Measurements from ENCODE around the gene HMMR. TPM values are rescaled to one million over a fixed set of nuclear protein-coding genes. Genes with fewer than 3 reads are reported as not detected.
"Not testable (repeated sequence)": the region's sequence is repeated elsewhere in the genome, so short reads cannot be mapped to it uniquely, and the experiment has no call there.

Gene HMMR
- total RNA-seq, 1 experiment from 2014 or later: 94.1 TPM

DNA sequence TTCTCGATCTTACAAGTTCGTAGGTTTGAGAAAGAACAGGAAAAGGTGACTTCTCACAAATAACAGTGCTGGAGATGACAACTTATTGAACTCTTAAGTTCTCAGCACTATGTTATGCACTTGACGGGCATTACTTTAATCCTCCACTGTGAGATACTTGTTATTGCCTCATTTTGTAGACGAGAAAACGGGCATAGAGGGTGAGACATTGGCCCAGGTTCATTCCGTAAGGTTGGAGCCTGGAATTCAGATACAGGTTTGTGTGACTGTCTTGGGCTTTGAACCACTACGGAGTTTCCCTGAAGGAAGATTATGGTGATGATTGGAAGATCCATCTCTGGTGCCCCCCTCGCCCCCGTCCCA lies 45.6 kb downstream of the HMMR start:
- DNase-seq (ENCODE audit: low spot score): peak; percentile 6

DNA sequence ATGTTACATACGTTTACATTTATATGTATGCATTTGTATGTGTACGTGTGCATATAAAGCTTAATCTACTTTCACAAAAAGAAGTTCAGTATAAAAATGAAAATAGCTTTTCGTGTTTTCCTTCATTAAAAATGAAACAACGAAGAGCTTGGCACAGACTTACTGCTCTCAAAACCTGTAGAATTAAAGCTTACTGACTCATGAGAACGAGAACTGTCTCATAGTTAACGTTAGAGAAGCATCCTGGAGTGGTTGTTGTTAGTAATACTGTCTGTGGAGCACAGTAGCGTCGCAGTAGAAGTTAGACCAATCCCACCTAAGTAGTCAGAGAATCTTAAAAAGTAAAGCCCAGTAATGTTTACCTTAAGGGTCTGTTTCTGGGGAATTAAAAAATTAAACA lies 46.3 kb downstream of the HMMR start:
- peak; percentile 36 for DNase-seq (ENCODE audit: low spot score)

DNA sequence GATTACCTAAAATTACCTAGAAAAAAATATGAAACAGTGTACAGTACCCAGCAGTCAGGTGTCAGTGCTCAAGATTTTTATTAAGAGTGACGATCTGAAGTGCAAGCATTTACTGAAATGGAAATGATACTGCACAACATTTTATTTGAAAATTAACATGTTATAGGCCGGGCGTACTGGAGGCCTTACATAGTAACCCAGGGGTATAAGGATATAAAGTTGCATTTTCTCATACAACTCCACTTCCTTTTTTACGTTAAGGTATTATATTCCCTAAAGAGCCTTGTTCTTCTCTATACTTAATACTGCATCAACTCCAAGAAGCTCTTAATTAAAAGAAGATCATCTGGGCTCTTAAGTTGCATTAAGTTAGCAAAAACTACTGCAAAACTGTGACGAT lies 48.3 kb downstream of the HMMR start:
- DNase-seq (ENCODE audit: low spot score): no peak

DNA sequence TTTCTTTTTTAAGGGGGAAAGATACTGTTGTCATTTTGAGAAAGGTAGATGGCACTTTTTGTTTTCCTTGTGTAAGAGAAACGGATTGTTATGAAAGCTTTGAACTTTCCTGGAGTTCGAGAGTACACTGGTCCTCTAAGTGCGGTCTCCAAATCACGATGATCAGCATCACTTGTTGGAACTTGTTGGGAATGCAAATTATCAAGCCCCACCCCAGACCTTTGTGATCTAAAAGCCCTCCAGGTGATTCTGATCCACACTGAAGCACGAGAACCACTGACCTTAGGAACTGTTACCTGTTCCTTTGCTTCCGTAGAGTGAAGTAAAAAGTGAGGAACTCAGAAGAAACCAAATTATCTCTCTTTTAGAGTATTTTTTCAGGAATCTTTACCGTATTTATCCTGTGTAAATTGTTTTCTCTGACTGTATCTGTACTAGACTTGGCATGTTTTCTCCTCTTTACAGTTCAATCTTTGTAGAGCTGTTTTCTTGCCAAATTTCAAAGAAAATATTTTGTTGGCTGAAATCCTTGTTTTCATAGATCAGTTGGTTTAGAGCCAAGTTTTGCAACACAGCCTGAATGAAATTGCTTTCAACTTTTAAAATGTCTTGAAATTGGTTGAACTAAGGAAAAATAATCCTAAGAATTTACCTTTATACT lies 49.0 kb downstream of the HMMR start:
- peak; percentile 36 for DNase-seq (ENCODE audit: low spot score)

DNA sequence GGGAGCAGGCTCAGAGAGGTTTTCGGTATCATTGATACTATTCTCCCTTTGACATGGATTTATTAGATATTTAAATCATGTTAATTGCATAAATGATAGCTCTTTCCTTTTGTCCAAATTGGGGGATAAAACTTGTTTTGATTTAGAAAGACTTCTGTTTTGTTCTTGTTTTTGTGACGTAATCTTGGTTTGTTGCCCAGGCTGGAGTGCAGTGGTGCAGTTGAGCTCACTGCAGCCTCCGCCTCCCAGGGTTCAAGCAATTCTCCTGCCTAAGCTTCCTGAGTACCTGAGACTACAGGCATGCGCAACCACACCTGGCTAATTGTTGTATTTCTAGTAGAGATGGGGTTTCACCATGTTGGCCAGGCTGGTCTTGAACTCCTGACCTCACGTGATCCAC lies 52.1 kb downstream of the HMMR start:
- DNase-seq (ENCODE audit: low spot score): no peak

DNA sequence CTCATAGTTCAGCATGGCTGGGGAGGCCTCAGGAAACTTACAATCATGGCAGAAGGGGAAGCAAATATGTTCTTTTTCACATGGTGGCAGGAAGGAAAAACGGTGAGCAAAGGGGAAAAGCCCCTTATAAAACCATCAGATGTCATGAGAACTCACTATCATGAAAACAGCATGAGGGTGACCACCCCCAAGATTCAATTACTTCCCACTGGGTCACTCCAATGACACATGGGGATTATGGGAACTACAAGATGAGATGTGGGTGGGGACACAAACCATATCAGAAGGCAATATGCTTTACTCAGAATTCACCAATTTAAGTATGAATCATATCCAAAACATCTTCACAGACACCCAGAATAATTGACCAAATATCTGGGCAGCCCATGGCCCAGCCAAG lies 64.7 kb downstream of the HMMR start:
- DNase-seq (ENCODE audit: low spot score): no peak

DNA sequence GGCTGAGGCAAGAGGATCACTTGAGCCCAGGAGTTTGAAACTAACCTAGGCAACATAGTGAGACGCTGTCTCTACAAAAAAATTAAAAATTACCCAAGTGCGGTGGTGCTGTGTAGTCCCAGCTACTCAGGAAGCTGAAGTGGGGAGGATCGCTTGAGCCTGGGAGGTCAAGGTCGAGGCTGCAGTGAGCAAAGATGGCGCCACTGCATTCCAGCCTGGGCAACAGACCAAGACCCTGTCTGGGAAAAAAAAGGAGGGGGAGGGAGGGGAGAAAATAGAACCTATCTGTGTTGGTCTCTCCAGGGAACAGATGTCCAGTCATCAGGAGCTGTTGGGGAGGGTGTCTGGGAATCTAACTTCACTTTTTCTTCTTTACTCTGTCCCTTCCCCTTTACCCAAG lies 69.3 kb downstream of the HMMR start:
- DNase-seq (ENCODE audit: low spot score): no peak

DNA sequence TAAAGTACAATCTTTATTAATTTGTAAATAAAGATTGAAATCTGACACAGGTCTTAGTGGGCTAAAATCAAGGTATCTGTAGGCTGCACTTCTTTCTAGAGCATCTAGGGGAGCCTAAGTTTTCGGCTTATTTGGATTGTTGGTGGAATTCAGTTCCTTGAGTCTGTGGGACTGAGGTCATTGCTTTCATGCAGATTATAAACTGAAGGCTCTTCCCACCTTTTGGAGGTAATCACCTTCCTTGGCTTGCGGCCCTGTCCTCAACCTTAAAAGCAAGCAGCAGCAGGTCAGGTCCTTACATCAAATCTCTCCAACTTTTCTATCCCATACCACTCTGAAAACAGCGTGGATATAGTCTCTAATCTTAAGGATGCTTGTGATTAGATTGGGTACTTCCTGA lies 70.8 kb downstream of the HMMR start:
- DNase-seq (ENCODE audit: low spot score): no peak

DNA sequence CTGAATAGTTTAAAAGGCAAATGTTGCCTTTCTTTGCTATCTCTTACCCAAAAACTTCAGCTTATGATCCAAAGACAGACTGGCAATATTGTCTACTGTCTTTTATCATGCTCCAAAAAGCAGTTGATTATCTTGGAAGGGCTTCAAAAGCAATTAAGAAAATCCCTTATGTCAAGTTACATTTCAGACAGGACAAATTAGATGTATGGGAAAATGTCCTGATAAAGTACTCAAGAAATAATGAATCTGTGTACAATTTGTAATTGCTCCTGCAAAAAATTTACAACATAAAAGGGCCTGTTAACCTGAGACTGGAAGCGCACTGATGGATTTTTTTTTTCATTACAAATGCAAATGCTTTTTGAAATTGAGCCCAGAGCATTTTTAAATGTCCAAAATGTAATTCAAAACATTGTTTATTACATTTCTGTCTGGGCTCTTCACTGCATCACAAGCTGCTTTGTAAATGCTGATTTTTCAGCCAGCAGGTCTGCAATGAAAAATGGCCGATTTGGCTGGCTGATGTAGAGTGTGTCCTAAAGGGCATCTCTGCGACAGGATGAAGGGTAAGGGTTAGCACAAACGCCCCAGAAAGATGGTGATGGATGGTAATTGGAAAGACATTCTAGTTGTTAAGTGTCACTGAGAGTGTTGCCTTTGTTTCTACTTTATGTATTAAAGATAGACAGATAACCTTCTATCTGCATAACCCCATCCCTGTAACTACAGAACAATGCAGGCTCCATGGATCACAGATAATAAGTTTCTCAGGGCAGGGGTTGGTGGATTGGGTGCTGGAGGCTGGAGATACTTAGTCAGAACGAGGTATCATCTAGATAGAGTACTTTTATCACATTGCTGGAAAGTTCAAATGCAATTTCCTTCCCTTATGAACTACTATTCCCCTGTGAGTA lies 72.0 kb downstream of the HMMR start:
- DNase-seq (ENCODE audit: low spot score): no peak

DNA sequence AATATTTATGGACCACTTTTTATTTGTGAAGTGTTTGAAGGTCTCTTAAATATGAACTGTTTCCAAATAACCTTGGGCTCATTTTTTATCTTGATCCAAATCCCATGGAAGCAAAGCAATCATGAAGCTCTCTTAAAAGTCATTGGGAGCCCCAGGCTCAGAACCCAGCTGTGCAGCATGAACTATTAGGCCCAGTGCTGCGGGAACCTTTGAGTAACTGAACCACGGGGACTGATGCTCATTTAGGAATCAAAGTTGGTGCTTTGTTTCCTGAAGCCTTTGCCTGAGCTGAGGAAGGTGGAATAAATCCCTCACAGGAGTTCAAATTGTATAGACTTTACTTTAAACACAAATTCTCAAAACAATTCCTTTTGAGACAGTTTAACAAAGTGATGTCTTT lies 72.8 kb downstream of the HMMR start:
- DNase-seq (ENCODE audit: low spot score): no peak

DNA sequence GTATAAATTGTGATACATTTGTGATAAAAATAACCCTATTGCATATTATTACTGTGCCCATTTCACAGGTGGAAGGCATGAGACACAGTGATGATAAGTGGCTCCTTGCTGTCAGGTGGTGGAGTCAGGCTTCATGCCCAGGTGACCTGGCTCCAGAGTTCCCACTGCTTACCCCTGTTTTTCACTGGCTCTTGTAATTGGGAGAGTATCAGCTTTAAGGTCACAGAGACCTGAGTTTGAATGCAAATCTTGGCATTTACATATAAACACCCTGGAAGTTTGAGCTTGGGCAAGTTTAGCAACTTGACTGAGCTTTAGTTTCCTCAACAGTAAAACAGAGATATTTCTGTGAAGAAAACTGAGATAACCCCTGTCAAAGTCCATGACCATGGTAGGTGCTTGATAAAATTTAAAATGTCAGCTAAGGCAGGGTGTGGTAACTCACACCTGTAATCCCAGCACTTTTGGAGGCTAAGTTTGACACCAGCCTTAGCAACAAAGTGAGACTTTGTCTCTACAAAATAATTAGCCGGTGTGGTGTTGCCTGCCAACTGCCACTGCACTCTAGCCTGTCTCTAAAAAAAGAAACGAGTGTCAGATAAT lies 74.2 kb downstream of the HMMR start:
- DNase-seq (ENCODE audit: low spot score): no peak

DNA sequence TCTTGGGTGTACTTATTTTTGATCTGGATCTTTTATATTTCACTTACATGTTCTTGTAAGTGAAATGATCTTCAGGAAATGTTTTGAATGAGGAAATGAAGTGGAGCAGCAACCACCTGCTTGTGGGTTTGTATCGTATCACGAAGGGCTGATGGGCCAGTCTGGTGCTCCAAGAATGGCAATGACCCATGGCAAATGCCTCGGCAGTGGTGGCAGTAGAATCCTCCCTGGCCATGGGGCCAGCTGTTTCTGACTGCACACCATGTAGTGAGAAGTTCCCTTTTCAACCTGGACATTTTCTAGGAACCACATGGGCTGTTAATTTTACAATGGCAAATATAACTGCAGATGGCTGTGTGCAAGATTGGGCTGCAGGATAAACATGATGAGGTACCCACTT lies 74.9 kb downstream of the HMMR start:
- no peak for DNase-seq (ENCODE audit: low spot score)

DNA sequence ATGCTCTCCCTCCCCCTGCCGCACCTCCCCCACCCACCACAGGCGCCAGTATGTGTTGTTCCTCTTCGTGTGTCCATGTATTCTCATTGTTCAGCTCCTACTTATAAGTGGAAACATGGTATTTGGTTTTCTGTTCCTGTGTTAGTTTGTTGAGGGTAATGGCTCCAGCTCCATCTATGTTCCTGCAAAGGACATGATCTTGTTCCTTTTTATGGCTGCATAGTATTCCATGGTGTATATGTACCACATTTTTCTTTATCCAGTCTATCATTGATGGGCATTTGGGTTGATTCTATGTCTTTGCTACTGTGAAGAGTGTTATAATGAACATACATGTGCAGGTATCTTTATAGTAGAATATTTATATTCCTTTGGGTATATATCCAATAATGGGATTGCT lies 76.0 kb downstream of the HMMR start:
- not testable (repeated sequence) for DNase-seq (ENCODE audit: low spot score)

DNA sequence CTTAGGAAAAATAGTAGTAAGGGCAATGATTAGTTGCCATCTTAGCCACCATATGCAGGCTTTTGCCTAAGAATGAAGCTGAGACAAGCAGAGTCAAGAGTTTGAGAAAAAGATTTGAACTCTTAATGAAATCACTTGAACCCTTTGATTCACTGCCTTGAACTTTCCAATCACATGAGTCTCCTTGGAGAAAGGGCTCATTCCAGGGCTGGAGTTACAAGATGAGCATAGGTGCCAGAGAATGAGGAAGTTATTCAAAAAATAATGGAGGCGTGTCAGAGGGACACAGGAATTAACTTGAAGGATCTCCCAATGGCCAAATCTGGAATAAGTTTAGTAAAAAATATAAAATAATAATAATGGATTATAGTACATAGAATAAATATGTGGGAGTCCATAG lies 80.3 kb downstream of the HMMR start:
- DNase-seq (ENCODE audit: low spot score): no peak

Other genes with a start within 250 kb of the HMMR start
- gene CCNG1, start 23.0 kb upstream of the HMMR start, total RNA-seq (2014; rRNA removed; shearing (Covaris generic)): 193 and 201 TPM in 2 replicates
- gene NUDCD2, start 530 bp upstream of the HMMR start, total RNA-seq (2014; rRNA removed; shearing (Covaris generic)): 28.3 and 29.3 TPM in 2 replicates
- gene MAT2B, start 45.0 kb downstream of the HMMR start, total RNA-seq (2014; rRNA removed; shearing (Covaris generic)): 116 and 122 TPM in 2 replicates

Measured in A172 (cell line).